Suprapubic skin (tissue), 4 donors: ENCODE measurements around the gene LRMDA.

Experiments
- CTCF ChIP-seq, 2 donors: fragments of 200-600 bp in 1 of 2; fragments of 450-650 bp in 1 of 2; sonication (generic) in 1 of 2; IDR thresholded peaks; one replicate each; pipeline ENCODE4 v1.5.1; 2016 to 2019; ENCODE audit warnings: antibody characterized with exemption in 2 of 2, mild to moderate bottlenecking in 1 of 2, moderate library complexity in 1 of 2
- EP300 ChIP-seq: sonication (generic); formaldehyde crosslinking; IDR thresholded peaks from one replicate; pipeline ENCODE4 v1.6.1; 2017; ENCODE audit warnings: antibody characterized with exemption
- POLR2A ChIP-seq, 2 donors: fragments of 450-650 bp; IDR thresholded peaks; one replicate each; pipeline ENCODE4 v1.6.1; 2017; ENCODE audit warnings: antibody characterized with exemption in 2 of 2, mild to moderate bottlenecking in 2 of 2, moderate library complexity in 2 of 2
- POLR2AphosphoS5 ChIP-seq, 3 donors: sonication (generic); formaldehyde crosslinking; IDR thresholded peaks; one replicate each; pipeline ENCODE4 v1.6.1; 2017; ENCODE audit warnings: antibody characterized with exemption in 3 of 3

- TF ChIP-seq CTCF (IDR thresholded peaks at IDR 0.05) (no peak), POLR2A (IDR thresholded peaks at IDR 0.05) (no peak), POLR2AphosphoS5 (IDR thresholded peaks at IDR 0.05) (no peak), EP300 (no peak)
These were observed 34.6 kb upstream of the LRMDA start for GRCh38 chr10:75396631-75397495.
